ENCODE measurements around the gene DNAJC15.

- TF ChIP-seq CTCF (IDR thresholded peaks at IDR 0.05), result no peak
- TF ChIP-seq POLR2A (IDR thresholded peaks at IDR 0.05), result no peak
These were observed 113.7 kb downstream of the DNAJC15 start for GRCh38 chr13:43136920-43137575.

All from lower leg skin (tissue), 3 donors.